ENCODE results near the gene NACC2. TPM values are rescaled to one million over a fixed set of nuclear protein-coding genes. Genes with fewer than 3 reads are reported as not detected.

Gene NACC2
- total RNA-seq, 1 experiment from 2014 or later = 62.0 TPM

- ATAC-seq = peak; percentile 43; the same call in 1 of the 2 replicates
- Histone ChIP-seq H3K4me1 (ENCODE audit: control insufficient read depth, insufficient read depth, low read length) (peaks cover 71% of the 10 kb centered on the region), H3K4me3 (ENCODE audit: low read depth in 2 of 2, low read length in 2 of 2) (no peak overlapping the region), H3K27me3 (ENCODE audit: control insufficient read depth, insufficient read depth, low read length) (no peaks in the 10 kb centered on the region), H3K9me3 (ENCODE audit: control insufficient read depth, insufficient read depth, low read depth, low read length) (no peaks in the 10 kb centered on the region), H3K36me3 (ENCODE audit: control insufficient read depth, insufficient read depth, low read length) (no peaks in the 10 kb centered on the region), H3K27ac (ENCODE audit: low read length) (no peak overlapping the region)
- TF ChIP-seq, protein P1, sequence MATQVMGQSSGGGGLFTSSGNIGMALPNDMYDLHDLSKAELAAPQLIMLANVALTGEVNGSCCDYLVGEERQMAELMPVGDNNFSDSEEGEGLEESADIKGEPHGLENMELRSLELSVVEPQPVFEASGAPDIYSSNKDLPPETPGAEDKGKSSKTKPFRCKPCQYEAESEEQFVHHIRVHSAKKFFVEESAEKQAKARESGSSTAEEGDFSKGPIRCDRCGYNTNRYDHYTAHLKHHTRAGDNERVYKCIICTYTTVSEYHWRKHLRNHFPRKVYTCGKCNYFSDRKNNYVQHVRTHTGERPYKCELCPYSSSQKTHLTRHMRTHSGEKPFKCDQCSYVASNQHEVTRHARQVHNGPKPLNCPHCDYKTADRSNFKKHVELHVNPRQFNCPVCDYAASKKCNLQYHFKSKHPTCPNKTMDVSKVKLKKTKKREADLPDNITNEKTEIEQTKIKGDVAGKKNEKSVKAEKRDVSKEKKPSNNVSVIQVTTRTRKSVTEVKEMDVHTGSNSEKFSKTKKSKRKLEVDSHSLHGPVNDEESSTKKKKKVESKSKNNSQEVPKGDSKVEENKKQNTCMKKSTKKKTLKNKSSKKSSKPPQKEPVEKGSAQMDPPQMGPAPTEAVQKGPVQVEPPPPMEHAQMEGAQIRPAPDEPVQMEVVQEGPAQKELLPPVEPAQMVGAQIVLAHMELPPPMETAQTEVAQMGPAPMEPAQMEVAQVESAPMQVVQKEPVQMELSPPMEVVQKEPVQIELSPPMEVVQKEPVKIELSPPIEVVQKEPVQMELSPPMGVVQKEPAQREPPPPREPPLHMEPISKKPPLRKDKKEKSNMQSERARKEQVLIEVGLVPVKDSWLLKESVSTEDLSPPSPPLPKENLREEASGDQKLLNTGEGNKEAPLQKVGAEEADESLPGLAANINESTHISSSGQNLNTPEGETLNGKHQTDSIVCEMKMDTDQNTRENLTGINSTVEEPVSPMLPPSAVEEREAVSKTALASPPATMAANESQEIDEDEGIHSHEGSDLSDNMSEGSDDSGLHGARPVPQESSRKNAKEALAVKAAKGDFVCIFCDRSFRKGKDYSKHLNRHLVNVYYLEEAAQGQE (IDR thresholded peaks at IDR 0.05; ENCODE audit: insufficient read depth in 1 of 2, low read depth in 2 of 2, low read length in 1 of 2) = no peak
- TF ChIP-seq SIN3A (IDR thresholded peaks at IDR 0.05; ENCODE audit: borderline replicate concordance, insufficient read depth, low read depth, low read length) = no peak
- no peak for TF ChIP-seq TCF7L2 (IDR thresholded peaks at IDR 0.05; ENCODE audit: low read depth, low read length)
- TF ChIP-seq POLR2AphosphoS5 (IDR thresholded peaks at IDR 0.05; ENCODE audit: low read depth, low read length) = no peak
- no peak for TF ChIP-seq CTCF (IDR thresholded peaks at IDR 0.05)
- POLR2A ChIA-PET = no interaction called here
- BruUV-seq (replicated peaks) = no TSS peak
- DNase-seq (ENCODE audit: low read depth, low spot score) = no peak
- CTCF ChIA-PET = no interaction called here
- intact Hi-C loops (cut with micrococcal nuclease; ENCODE audit: unreplicated experiment) = no loop called here
- in situ Hi-C loops (cut with HindIII; ENCODE audit: low pct_unique_long_range_greater_than_20kb, low sequenced_read_pairs) = no loop called here
These were observed 9.3 kb downstream of the NACC2 start for GRCh38 chr9:136085815-136086212.

- intact Hi-C loops (cut with micrococcal nuclease; ENCODE audit: unreplicated experiment) (no loop called here), in situ Hi-C loops (cut with HindIII; ENCODE audit: low pct_unique_long_range_greater_than_20kb, low sequenced_read_pairs) (no loop called here)
- Histone ChIP-seq H3K4me1 (ENCODE audit: control insufficient read depth, insufficient read depth, low read length) (peaks cover 70% of the 10 kb centered on the region), H3K4me3 (ENCODE audit: low read depth in 2 of 2, low read length in 2 of 2) (no peak overlapping the region), H3K9me3 (ENCODE audit: control insufficient read depth, insufficient read depth, low read depth, low read length) (no peaks in the 10 kb centered on the region), H3K27me3 (ENCODE audit: control insufficient read depth, insufficient read depth, low read length) (no peaks in the 10 kb centered on the region), H3K27ac (ENCODE audit: low read length) (no peak overlapping the region), H3K36me3 (ENCODE audit: control insufficient read depth, insufficient read depth, low read length) (no peaks in the 10 kb centered on the region)
- no TSS peak for BruUV-seq (replicated peaks)
- ATAC-seq (no peak), DNase-seq (ENCODE audit: low read depth, low spot score) (no peak)
- CTCF ChIA-PET = no interaction called here
- no peak for TF ChIP-seq SIN3A (IDR thresholded peaks at IDR 0.05; ENCODE audit: borderline replicate concordance, insufficient read depth, low read depth, low read length)
- TF ChIP-seq, protein P1 (IDR thresholded peaks at IDR 0.05; ENCODE audit: insufficient read depth in 1 of 2, low read depth in 2 of 2, low read length in 1 of 2) = no peak
- TF ChIP-seq CTCF (IDR thresholded peaks at IDR 0.05) = no peak
- no peak for TF ChIP-seq POLR2AphosphoS5 (IDR thresholded peaks at IDR 0.05; ENCODE audit: low read depth, low read length)
- no peak for TF ChIP-seq TCF7L2 (IDR thresholded peaks at IDR 0.05; ENCODE audit: low read depth, low read length)
- POLR2A ChIA-PET = no interaction called here
These were observed 10.8 kb downstream of the NACC2 start for GRCh38 chr9:136084063-136084944.
